Measurements from ENCODE around the gene AXIN1.

DNA sequence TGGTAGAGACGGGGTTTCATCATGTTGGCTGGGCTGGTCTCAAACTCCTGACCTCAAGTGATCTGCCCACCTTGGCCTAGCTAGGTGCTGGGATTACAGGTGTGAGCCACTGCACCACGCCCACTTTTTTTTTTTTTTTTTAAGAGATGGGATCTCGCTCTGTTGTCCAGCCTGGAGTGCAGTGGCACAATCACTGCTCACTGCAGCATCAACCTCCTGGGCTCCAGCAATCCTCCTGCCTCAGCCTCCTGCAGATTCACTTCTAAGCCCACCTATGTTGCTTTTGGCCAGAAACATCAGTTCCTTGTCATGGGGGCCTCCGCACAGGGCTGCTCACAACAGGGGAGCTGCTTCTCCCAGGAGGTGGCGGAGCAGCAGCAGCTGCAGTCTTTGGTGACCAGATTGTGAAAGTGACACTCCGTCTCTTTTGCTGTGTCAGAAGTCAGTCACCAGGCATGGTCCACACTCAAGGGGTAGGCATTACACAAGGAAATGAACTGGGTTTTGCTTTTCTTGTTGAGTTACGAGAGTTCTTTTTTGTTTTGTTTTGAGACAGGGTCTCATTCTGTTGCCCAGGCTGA, 40.0 kb upstream of the AXIN1 start:
- TF ChIP-seq FOXP2 (optimal IDR thresholded peaks at IDR 0.05; ENCODE audit: borderline replicate concordance, extremely low read depth, extremely low read length, insufficient read depth) (no peak), TAF1 (IDR thresholded peaks at IDR 0.05; ENCODE audit: borderline replicate concordance, insufficient read depth, low read length) (no peak), POLR2AphosphoS5 (IDR thresholded peaks at IDR 0.05; ENCODE audit: low read depth, low read length) (no peak), SIN3A (IDR thresholded peaks at IDR 0.05; ENCODE audit: borderline replicate concordance, insufficient read depth, low read length) (no peak)
- TF ChIP-seq, protein P1, sequence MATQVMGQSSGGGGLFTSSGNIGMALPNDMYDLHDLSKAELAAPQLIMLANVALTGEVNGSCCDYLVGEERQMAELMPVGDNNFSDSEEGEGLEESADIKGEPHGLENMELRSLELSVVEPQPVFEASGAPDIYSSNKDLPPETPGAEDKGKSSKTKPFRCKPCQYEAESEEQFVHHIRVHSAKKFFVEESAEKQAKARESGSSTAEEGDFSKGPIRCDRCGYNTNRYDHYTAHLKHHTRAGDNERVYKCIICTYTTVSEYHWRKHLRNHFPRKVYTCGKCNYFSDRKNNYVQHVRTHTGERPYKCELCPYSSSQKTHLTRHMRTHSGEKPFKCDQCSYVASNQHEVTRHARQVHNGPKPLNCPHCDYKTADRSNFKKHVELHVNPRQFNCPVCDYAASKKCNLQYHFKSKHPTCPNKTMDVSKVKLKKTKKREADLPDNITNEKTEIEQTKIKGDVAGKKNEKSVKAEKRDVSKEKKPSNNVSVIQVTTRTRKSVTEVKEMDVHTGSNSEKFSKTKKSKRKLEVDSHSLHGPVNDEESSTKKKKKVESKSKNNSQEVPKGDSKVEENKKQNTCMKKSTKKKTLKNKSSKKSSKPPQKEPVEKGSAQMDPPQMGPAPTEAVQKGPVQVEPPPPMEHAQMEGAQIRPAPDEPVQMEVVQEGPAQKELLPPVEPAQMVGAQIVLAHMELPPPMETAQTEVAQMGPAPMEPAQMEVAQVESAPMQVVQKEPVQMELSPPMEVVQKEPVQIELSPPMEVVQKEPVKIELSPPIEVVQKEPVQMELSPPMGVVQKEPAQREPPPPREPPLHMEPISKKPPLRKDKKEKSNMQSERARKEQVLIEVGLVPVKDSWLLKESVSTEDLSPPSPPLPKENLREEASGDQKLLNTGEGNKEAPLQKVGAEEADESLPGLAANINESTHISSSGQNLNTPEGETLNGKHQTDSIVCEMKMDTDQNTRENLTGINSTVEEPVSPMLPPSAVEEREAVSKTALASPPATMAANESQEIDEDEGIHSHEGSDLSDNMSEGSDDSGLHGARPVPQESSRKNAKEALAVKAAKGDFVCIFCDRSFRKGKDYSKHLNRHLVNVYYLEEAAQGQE (IDR thresholded peaks at IDR 0.05; ENCODE audit: insufficient read depth in 1 of 2, low read depth in 2 of 2, low read length in 2 of 2): no peak

All from PFSK-1 (cell line).